BJ (cell line): ENCODE results near the gene INSYN1. TPM values are rescaled to one million over a fixed set of nuclear protein-coding genes. Genes with fewer than 3 reads are reported as not detected.

ENCODE experiments used
- CTCF ChIA-PET: fragments of 350-600 bp; formaldehyde crosslinking; extraction: SDS; loops from one replicate; lab custom pipeline; 2021; ENCODE audit warnings: antibody characterized with exemption, inconsistent platforms; lab: Yijun Ruan, JAX
- POLR2A ChIA-PET: fragments of 300-600 bp; sonication (Branson Sonifier 250); formaldehyde crosslinking; extraction: SDS; loops from one replicate; lab custom pipeline; 2021; ENCODE audit warnings: antibody characterized with exemption; lab: Charles Lee
- DNase-seq: peaks from one replicate; pipeline ENCODE4 v3.0.0-alpha.2; 2011; ENCODE audit warnings: low read depth
- H3K27me3 ChIP-seq: 2 replicates; pipeline ENCODE4 v1.6.0; 2011; ENCODE audit warnings: low read length; ENCODE audit not compliant: control insufficient read depth, insufficient read depth
- H3K36me3 ChIP-seq: 2 replicates; pipeline ENCODE4 v1.5.1; 2011; ENCODE audit warnings: low read length; ENCODE audit not compliant: control insufficient read depth, insufficient read depth
- H3K4me3 ChIP-seq: 2 replicates; pipeline ENCODE4 v1.5.1; 2011; ENCODE audit warnings: low read depth, mild to moderate bottlenecking, control low read depth, low read length
- CTCF ChIP-seq: IDR thresholded peaks from 2 replicates; pipeline ENCODE4 v1.5.1; 2011; ENCODE audit warnings: low read depth, mild to moderate bottlenecking, control low read depth, inconsistent platforms, low read length, moderate library complexity; ENCODE audit not compliant: insufficient read depth
- polyA plus RNA-seq: library from polyadenylated mRNA; depleted of rRNA; stranded (reverse); fragments of >200 nt; gene quantifications from 2 replicates; pipeline ENCODE4 v1.2.3, GENCODE V29; 2011

The INSYN1 gene
- polyA plus RNA-seq, 1 experiment = 3.5 TPM

- peaks cover 5% of the 10 kb centered on the region for H3K36me3 ChIP-seq
- H3K27me3 ChIP-seq = no peaks in the 10 kb centered on the region
- ChIA-PET POLR2A (interaction anchor here (1.0 kb wide), 1 partner anchor 9 kb away, joined by 4 read pairs; no protein-coding TSS in a partner anchor), CTCF (interaction anchor here (1.0 to 14.3 kb wide), 5 partner anchors 9 to 135 kb away, joined by 3 to 316 read pairs (median 48); partner anchors contain the start of genes CD276 and NPTN)
- no peak for DNase-seq
- no peak overlapping the region for H3K4me3 ChIP-seq
- TF ChIP-seq CTCF = no peak
These were observed 57.1 kb downstream of the INSYN1 start for GRCh38 chr15:73695773-73696640.

GRCh38 chr15:73694419-73694818 lies 58.7 kb downstream of the INSYN1 start:
- Histone ChIP-seq H3K4me3 (no peak overlapping the region), H3K36me3 (peaks cover 2% of the 10 kb centered on the region), H3K27me3 (no peaks in the 10 kb centered on the region)
- ChIA-PET CTCF (interaction anchor here (1.0 to 14.3 kb wide), 4 partner anchors 11 to 59 kb away, joined by 3 to 316 read pairs (median 82); partner anchors contain the start of genes CD276 and NPTN), POLR2A (no interaction called here)
- TF ChIP-seq CTCF = no peak
- DNase-seq = no peak

GRCh38 chr15:73691396-73691795 lies 61.8 kb downstream of the INSYN1 start:
- Histone ChIP-seq H3K27me3 (no peaks in the 10 kb centered on the region), H3K36me3 (no peaks in the 10 kb centered on the region; the same call in 1 of the 2 replicates), H3K4me3 (no peak overlapping the region)
- no peak for TF ChIP-seq CTCF
- POLR2A ChIA-PET = no interaction called here
- DNase-seq = no peak
- CTCF ChIA-PET = interaction anchor here (0.8 to 12.5 kb wide), 7 partner anchors 8 to 132 kb away, joined by 3 to 151 read pairs (median 7); partner anchors contain the start of gene NPTN

GRCh38 chr15:73688455-73688854 lies 64.7 kb downstream of the INSYN1 start:
- Histone ChIP-seq H3K27me3 (no peaks in the 10 kb centered on the region), H3K4me3 (no peak overlapping the region), H3K36me3 (no peaks in the 10 kb centered on the region)
- ChIA-PET CTCF (interaction anchor here (0.6 to 13.9 kb wide), 7 partner anchors 11 to 404 kb away, joined by 3 to 316 read pairs (median 3); no protein-coding TSS in a partner anchor), POLR2A (no interaction called here)
- no peak for TF ChIP-seq CTCF
- DNase-seq = no peak

GRCh38 chr15:73687351-73687750 lies 65.8 kb downstream of the INSYN1 start:
- POLR2A ChIA-PET = interaction anchor here (0.6 to 1.3 kb wide), 2 partner anchors 10 to 55 kb away, joined by 3 to 4 read pairs; no protein-coding TSS in a partner anchor
- no peak for DNase-seq
- Histone ChIP-seq H3K36me3 (no peaks in the 10 kb centered on the region), H3K27me3 (no peaks in the 10 kb centered on the region), H3K4me3 (no peak overlapping the region)
- no peak for TF ChIP-seq CTCF
- CTCF ChIA-PET = interaction anchor here (0.6 to 13.9 kb wide), 4 partner anchors 9 to 82 kb away, joined by 3 to 316 read pairs (median 10); no protein-coding TSS in a partner anchor
